Activated B cell treated with CpG ODN at 0.5 μM for 24 hours (primary cell): ENCODE data around the gene ROM1. TPM values are rescaled to one million over a fixed set of nuclear protein-coding genes. Genes with fewer than 3 reads are reported as not detected.
"Not testable (repeated sequence)": the region's sequence is repeated elsewhere in the genome, so short reads cannot be mapped to it uniquely, and the experiment has no call there.

Experiments used
- ATAC-seq: fragments of 200-7000 bp; cut with Tn5 transposase; one replicate; pipeline ENCODE4 v1.10.0; 2021; ENCODE audit warnings: low read depth, mild to moderate bottlenecking, moderate library complexity
- CTCF ChIA-PET: fragments of 350-600 bp; sonication (Branson Sonifier 250); formaldehyde crosslinking; loops from one replicate; lab custom pipeline; 2021; ENCODE audit warnings: antibody characterized with exemption; lab: Charles Lee
- POLR2A ChIA-PET: fragments of 350-600 bp; sonication (Branson Sonifier 250); formaldehyde crosslinking; loops from one replicate; lab custom pipeline; 2021; ENCODE audit warnings: antibody characterized with exemption; lab: Charles Lee
- DNase-seq: peaks from one replicate; pipeline ENCODE4 v3.0.0; 2022
- H3K27ac Mint-ChIP-seq: one replicate; pipeline ENCODE4 v1.8.0; 2020; ENCODE audit warnings: mixed read lengths
- H3K27me3 Mint-ChIP-seq: one replicate; pipeline ENCODE4 v1.8.0; 2021; ENCODE audit warnings: mixed read lengths
- H3K36me3 Mint-ChIP-seq: one replicate; pipeline ENCODE4 v1.8.0; 2021; ENCODE audit warnings: low read depth, mixed read lengths
- H3K4me1 Mint-ChIP-seq: one replicate; pipeline ENCODE4 v1.8.0; 2021; ENCODE audit warnings: mixed read lengths
- H3K4me3 Mint-ChIP-seq: one replicate; pipeline ENCODE4 v1.8.0; 2020; ENCODE audit warnings: mild to moderate bottlenecking, mixed read lengths
- H3K9me3 Mint-ChIP-seq: one replicate; pipeline ENCODE4 v1.8.0; 2020; ENCODE audit warnings: mixed read lengths
- CTCF ChIP-seq: fragments of 200-600 bp; IDR thresholded peaks from one replicate; pipeline ENCODE4 v1.8.0; 2022; ENCODE audit warnings: antibody characterized with exemption, mild to moderate bottlenecking
- intact Hi-C: fragments of 100-400 bp; cut with micrococcal nuclease; formaldehyde crosslinking; loops from one replicate; pipeline ENCODE4 v1.15.1; 2024
- total RNA-seq: library from RNA; stranded (reverse); gene quantifications from 2 replicates; pipeline ENCODE4 v1.2.3, GENCODE V29; 2022

The ROM1 gene
- total RNA-seq, 1 donor from 2014 or later: 0.89 TPM

GRCh38 chr11:62649486-62649885 is 36.4 kb downstream of the ROM1 start:
- DNase-seq (no peak), ATAC-seq (no peak)
- ChIA-PET CTCF (interaction anchor here (1.2 kb wide), 1 partner anchor 25 kb away, joined by 3 read pairs; no protein-coding TSS in a partner anchor), POLR2A (interaction anchor here (0.5 to 5.8 kb wide), 5 partner anchors 16 to 176 kb away, joined by 4 to 130 read pairs (median 12); partner anchors contain the start of genes C11orf98, CSKMT, LBHD1 and TUT1)
- Mint-ChIP-seq H3K4me1 (peaks cover 48% of the 10 kb centered on the region), H3K27ac (no peak overlapping the region), H3K27me3 (no peaks in the 10 kb centered on the region), H3K36me3 (peaks cover 30% of the 10 kb centered on the region), H3K9me3 (no peaks in the 10 kb centered on the region), H3K4me3 (no peak overlapping the region)
- intact Hi-C loops: no loop called here
- TF ChIP-seq CTCF: no peak

- not testable (repeated sequence) for H3K4me3 Mint-ChIP-seq, ATAC-seq
- POLR2A ChIA-PET: interaction anchor here (0.5 to 8.6 kb wide), 4 partner anchors 19 to 76 kb away, joined by 3 to 400 read pairs (median 14); partner anchors contain the start of genes C11orf98, CSKMT, LBHD1 and MTA2
These were observed 37.2 kb downstream of the ROM1 start for GRCh38 chr11:62650283-62650682.

GRCh38 chr11:62652161-62653006 is 39.3 kb downstream of the ROM1 start:
- H3K36me3 Mint-ChIP-seq: peaks cover 25% of the 10 kb centered on the region
- no peaks in the 10 kb centered on the region for H3K9me3 Mint-ChIP-seq
- ChIA-PET CTCF (interaction anchor here (0.6 to 1.4 kb wide), 3 partner anchors 12 to 116 kb away, joined by 3 to 7 read pairs (median 4); partner anchors contain the start of genes C11orf98, CSKMT and TUT1), POLR2A (interaction anchor here (0.6 to 8.6 kb wide), 36 partner anchors 8 to 229 kb away, joined by 3 to 400 read pairs (median 7); partner anchors contain the start of genes B3GAT3, BSCL2, C11orf98 and CSKMT)
- peak overlapping the region; percentile 90 for H3K27ac Mint-ChIP-seq
- H3K4me3 Mint-ChIP-seq: peak overlapping the region; percentile 90
- no peak for DNase-seq
- no peak for ATAC-seq
- H3K4me1 Mint-ChIP-seq: peaks cover 28% of the 10 kb centered on the region
- no peaks in the 10 kb centered on the region for H3K27me3 Mint-ChIP-seq
- intact Hi-C loops: loop anchor here (1.0 to 2.0 kb wide), 7 partner anchors 13 to 74 kb away; partner anchors contain the start of genes C11orf98, CSKMT, EML3 and HNRNPUL2
- TF ChIP-seq CTCF: no peak

More at GRCh38 chr11:62650283-62650682, 37.2 kb downstream of the ROM1 start:
- intact Hi-C loops, H3K27ac Mint-ChIP-seq, CTCF ChIA-PET, H3K9me3 Mint-ChIP-seq, DNase-seq, H3K27me3 Mint-ChIP-seq: not testable (repeated sequence)
- H3K36me3 Mint-ChIP-seq: peaks cover 29% of the 10 kb centered on the region
- peaks cover 41% of the 10 kb centered on the region for H3K4me1 Mint-ChIP-seq

GRCh38 chr11:62654297-62654696 is 41.2 kb downstream of the ROM1 start:
- DNase-seq: no peak
- ChIA-PET POLR2A (interaction anchor here (0.7 to 8.6 kb wide), 13 partner anchors 9 to 202 kb away, joined by 3 to 400 read pairs (median 8); partner anchors contain the start of genes B3GAT3, C11orf98, CSKMT and EML3), CTCF (interaction anchor here (0.9 kb wide), 1 partner anchor 10 kb away, joined by 3 read pairs; the partner anchor contains the start of gene C11orf98)
- peaks cover 13% of the 10 kb centered on the region for H3K36me3 Mint-ChIP-seq
- peaks cover 28% of the 10 kb centered on the region for H3K4me1 Mint-ChIP-seq
- no peaks in the 10 kb centered on the region for H3K27me3 Mint-ChIP-seq
- no peak for ATAC-seq
- intact Hi-C loops: no loop called here
- H3K9me3 Mint-ChIP-seq: no peaks in the 10 kb centered on the region
- H3K4me3 Mint-ChIP-seq: peak overlapping the region; percentile 67
- peak overlapping the region; percentile 72 for H3K27ac Mint-ChIP-seq
- TF ChIP-seq CTCF: no peak

- no peaks in the 10 kb centered on the region for H3K9me3 Mint-ChIP-seq
These were observed 43.9 kb downstream of the ROM1 start for GRCh38 chr11:62656796-62657429.

More at GRCh38 chr11:62656796-62657429, 43.9 kb downstream of the ROM1 start:
- Mint-ChIP-seq H3K27me3 (no peaks in the 10 kb centered on the region), H3K27ac (no peak overlapping the region), H3K4me3 (no peak overlapping the region), H3K4me1 (peaks cover 17% of the 10 kb centered on the region), H3K36me3 (peaks cover 13% of the 10 kb centered on the region)
- ChIA-PET CTCF (interaction anchor here (0.6 kb wide), 1 partner anchor 13 kb away, joined by 3 read pairs; no protein-coding TSS in a partner anchor), POLR2A (interaction anchor here (0.6 to 8.6 kb wide), 6 partner anchors 11 to 130 kb away, joined by 3 to 400 read pairs (median 4); partner anchors contain the start of genes C11orf98, CSKMT, GANAB and LBHD1)
- no peak for ATAC-seq
- no peak for DNase-seq
- TF ChIP-seq CTCF: no peak
- intact Hi-C loops: no loop called here
